ENCODE results near the gene CARMIL1. TPM values are rescaled to one million over a fixed set of nuclear protein-coding genes. Genes with fewer than 3 reads are reported as not detected.

Gene CARMIL1
- total RNA-seq, 1 donor from 2014 or later = 28.4 TPM

- DNase-seq (ENCODE audit: low spot score) = no peak
Observed at GRCh38 chr6:25309886-25310285, 30.7 kb downstream of the CARMIL1 start.

DNA sequence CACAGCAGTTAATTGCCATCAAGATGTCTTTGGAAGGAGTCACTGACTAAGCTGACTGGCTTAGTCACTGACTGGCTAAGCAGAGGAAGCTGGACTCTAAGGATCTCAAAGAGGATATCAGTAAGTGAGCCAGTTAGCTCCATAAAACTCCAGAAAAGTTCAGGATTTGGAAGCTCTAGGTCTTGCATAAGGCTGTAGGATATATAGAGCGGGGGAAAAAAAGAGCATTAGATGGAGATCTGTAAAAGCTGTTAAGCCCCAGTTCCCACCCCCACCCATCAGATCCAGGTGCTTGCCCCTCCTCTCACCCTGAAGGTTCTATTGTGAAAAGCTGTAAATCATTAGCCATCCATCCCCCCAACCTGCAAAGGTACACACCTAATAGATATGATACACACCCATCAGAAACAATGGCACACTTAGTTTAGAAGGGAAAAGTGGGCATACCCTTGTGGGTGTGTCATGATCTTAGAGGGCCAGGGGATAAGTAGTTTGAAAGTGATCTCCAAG lies 32.2 kb downstream of the CARMIL1 start:
- DNase-seq (ENCODE audit: low spot score) = no peak

- DNase-seq (ENCODE audit: low spot score) = no peak
Observed at GRCh38 chr6:25312034-25312620, 33.0 kb downstream of the CARMIL1 start.

- no peak for DNase-seq (ENCODE audit: low spot score)
Observed at GRCh38 chr6:25312703-25313102, 33.5 kb downstream of the CARMIL1 start.

GRCh38 chr6:25314509-25315175 lies 35.5 kb downstream of the CARMIL1 start:
- DNase-seq (ENCODE audit: low spot score) = no peak

- DNase-seq (ENCODE audit: low spot score) = no peak
Observed at GRCh38 chr6:25315194-25316177, 36.3 kb downstream of the CARMIL1 start.

DNA sequence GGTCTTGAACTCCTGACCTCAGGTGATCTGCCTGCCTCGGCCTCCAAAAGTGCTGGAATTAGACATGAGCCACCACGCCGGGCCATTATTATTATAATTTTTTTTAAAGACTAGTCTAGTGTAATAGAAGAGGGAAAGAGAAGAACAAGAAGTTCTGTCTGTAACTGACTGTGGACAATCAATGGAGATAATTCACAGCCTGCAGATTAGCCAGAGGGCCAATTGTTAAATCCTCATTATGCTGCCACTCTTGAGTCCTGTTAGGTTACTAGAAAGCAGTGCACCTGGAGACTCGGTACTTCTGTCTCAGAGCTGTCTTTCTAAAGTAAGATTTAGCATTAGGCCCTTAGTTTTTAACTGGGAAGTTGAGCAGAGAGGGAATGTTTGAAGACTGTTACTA lies 37.5 kb downstream of the CARMIL1 start:
- DNase-seq (ENCODE audit: low spot score) = no peak

DNA sequence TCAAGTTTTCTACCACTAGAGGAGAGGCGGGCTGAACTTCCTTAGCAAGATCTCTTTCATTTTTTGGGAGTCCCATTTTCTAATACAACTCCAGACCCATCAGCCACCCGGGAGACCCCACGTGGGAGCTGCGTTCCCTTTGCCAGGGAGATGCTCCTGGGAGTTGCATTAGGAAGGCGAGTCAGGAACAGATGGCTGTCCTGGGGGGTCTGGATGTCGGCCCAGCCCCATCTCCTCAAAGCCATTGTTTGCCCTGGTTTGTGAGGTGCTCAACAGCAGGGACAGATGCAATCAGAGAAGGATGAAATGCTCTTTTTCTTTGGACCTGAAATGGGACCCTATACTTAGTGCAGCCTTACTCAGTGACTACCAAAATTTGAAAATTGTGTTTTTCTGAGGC lies 39.4 kb downstream of the CARMIL1 start:
- DNase-seq (ENCODE audit: low spot score) = no peak

GRCh38 chr6:25320459-25320858 lies 41.3 kb downstream of the CARMIL1 start:
- DNase-seq (ENCODE audit: low spot score) = no peak

DNA sequence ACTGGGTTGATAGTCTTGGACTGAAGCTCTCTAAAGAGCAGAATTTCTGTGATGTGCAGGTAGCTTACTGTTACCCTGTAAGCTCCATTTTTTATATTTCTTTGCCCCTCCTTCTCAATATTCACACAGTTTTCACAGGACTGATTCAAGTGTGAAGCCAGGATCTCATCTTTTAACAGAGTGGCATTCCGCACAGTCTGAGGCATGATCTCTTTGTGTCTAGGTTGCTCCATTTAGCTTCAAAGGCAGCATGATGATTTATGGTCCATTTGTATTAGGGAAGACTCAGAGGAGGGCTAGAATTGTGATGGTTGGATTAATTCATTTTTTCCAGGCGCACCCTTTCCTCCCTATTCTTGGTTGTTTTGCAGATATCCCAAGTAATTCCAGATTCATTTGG lies 43.5 kb downstream of the CARMIL1 start:
- DNase-seq (ENCODE audit: low spot score) = no peak

- DNase-seq (ENCODE audit: low spot score) = no peak
Observed at GRCh38 chr6:25324066-25324762, 45.0 kb downstream of the CARMIL1 start.

DNA sequence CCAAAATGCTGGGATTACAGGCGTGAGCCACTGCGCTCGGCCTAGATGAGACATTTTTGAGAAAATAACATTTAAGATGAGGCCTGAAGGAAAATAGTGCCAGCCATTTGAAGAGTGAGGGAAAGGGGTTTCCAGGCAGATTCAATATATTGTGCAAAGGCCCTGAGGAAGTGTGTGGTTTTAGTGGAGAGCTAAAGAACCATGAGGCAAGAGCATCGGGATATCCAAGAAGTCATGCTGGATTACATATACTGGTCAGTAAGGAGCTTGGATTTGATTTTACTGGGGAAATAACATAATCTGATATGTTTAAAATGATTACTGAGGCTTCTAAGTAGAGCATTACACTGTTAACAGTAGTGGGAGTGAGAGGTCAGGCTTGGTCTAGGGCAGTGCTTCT lies 47.0 kb downstream of the CARMIL1 start:
- no peak for DNase-seq (ENCODE audit: low spot score)

DNA sequence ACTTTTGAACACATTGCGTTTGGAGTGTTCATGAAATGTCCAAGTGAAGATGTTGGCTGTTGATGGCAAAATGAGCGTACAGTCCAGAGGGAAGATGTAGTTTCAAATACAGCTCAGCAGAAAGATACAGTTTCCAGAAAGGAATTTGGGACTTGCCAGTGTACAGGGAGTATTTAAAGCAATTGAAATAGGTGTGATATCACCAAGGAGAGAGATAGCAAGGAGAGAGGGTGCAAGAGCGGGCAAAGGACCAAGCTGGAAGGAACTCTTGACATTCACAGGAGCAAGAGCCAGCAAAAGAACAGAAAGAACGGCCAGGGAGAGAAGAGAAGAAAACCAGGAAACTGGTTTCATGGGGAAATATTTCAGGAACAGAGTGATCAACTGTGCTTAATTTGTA lies 47.8 kb downstream of the CARMIL1 start:
- DNase-seq (ENCODE audit: low spot score) = no peak

DNA sequence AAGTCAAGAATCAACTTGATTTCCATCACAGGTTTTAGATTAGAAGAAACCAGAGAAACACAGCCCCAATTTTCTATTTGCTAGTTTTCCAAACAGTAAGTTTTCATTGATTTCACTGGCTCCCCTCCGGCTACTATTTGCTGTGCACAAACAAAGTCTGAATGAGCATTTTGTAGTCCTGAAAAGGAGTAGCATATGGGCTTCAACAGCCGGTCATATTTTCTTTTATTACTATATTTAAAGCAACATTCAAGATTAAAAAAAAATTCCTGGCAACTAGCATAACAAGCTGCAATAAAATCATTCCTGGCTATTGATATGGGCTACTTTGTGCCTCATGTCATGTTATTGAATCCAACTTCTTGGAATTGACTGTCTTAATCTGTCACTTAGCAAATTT lies 48.3 kb downstream of the CARMIL1 start:
- no peak for DNase-seq (ENCODE audit: low spot score)

GRCh38 chr6:25329161-25329817 lies 50.1 kb downstream of the CARMIL1 start:
- DNase-seq (ENCODE audit: low spot score) = no peak

- DNase-seq (ENCODE audit: low spot score) = no peak
Observed at GRCh38 chr6:25329982-25330381, 50.8 kb downstream of the CARMIL1 start.

DNA sequence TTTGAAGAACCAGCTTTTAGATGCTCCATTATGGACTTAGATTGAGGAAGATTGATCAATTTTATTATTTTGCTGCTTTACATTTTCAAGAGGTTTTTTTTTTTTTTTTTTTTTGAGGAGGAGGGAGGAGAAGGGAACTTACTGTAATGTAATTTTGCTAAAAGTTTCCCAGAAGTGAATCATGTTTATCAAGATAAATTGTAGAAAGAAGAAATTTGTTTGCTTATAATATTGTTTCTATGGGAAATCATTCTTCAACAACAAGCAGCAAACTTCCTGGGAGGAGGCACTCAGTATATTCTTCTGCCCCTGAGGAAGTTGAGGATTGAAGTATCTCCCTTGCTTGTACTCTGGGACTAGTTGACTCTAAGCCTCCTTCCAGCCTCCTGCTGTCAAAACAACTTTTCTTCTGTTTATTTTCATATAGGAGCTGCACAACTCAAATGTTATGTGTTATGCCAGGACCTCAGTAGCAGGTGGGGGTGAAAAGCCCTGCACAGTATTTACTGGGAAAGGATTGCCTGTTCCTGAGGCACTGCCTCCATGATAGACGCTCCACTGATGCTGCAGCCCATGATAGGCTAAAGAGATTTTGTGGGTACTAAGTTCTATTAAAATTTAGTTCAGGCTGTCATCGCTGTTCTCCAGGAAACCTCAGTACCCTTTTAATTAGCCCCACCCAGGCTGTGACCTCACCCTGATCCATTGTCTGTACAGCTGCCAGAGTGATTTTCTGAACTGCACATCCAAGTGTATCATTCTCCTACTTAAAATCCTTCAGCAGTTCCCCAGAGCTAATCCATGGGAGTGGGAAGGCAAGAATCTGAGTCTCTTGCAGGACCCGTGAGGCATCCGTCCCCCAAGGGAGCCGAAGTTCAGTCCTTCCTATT lies 51.9 kb downstream of the CARMIL1 start:
- DNase-seq (ENCODE audit: low spot score) = no peak

DNA sequence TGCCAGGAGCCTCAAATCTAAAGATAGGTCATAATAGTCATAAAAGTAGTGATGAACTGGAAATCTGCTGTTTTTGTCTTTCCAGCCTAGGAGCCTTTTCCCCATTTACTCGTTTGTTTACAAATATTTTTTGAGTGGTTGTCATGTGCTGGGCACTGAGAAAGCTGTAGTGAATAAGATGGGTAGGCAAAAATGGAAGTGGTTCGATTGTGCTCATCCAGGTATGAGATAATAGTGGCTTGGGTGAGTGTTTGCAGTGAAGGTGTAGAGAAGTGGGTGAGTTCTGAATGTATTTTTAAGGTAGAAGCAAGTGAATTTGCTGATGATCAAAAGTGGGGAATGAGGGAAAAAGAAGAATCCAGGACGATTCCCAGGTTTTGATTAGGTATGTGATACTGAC lies 53.0 kb downstream of the CARMIL1 start:
- no peak for DNase-seq (ENCODE audit: low spot score)

GRCh38 chr6:25332655-25333071 lies 53.5 kb downstream of the CARMIL1 start:
- no peak for DNase-seq (ENCODE audit: low spot score)

- no peak for DNase-seq (ENCODE audit: low spot score)
Observed at GRCh38 chr6:25333471-25333870, 54.3 kb downstream of the CARMIL1 start.

Measured in ureter (tissue), 1 donor.